Osteoblast (primary cell): ENCODE results near the gene DMRT3. TPM values are rescaled to one million over a fixed set of nuclear protein-coding genes. Genes with fewer than 3 reads are reported as not detected.

ENCODE experiments used
- small RNA-seq: library from RNA; depleted of rRNA; stranded (forward); fragments of <200 nt; gene quantifications from one replicate; pipeline ENCODE3, GENCODE V24; 2012
- total RNA-seq: library from RNA; depleted of rRNA; stranded (reverse); fragments of >200 nt; gene quantifications from 2 replicates; pipeline ENCODE4 v1.2.3, GENCODE V29; 2012

Gene DMRT3
- total RNA-seq, 1 donor = not detected

Small RNA genes within 50 kb of the gene (small RNA-seq; reads per million reads assigned to genes)
- gene RNU6-1073P = not detected

Other genes starting within 250 kb of the DMRT3 start
- gene DMRT1, start 135.0 kb upstream of the DMRT3 start, total RNA-seq = not detected in 2 replicates
- not detected in 2 replicates for gene DMRT2, start 73.7 kb downstream of the DMRT3 start, total RNA-seq